Cardiac muscle cell (in vitro differentiated cells and primary cell): ENCODE data around the gene TPRA1. TPM values are rescaled to one million over a fixed set of nuclear protein-coding genes. Genes with fewer than 3 reads are reported as not detected.

Experiments
- DNase-seq, 2 donors: peaks; one replicate each; pipeline versions ENCODE4 v3.0.0 to v3.0.0-alpha.2; 2010 to 2017; ENCODE audit warnings: low read depth in 1 of 2, low spot score in 1 of 2
- H3K27ac ChIP-seq: fragments of 200-600 bp; sonication (generic); 2 replicates; pipeline ENCODE4 v1.5.1; 2016
- H3K27me3 ChIP-seq: fragments of 200-600 bp; sonication (generic); 2 replicates; pipeline ENCODE4 v1.6.0; 2016; ENCODE audit warnings: control low read depth
- H3K36me3 ChIP-seq: fragments of 200-600 bp; sonication (generic); 2 replicates; pipeline ENCODE4 v1.5.1; 2016; ENCODE audit warnings: control low read depth
- H3K4me1 ChIP-seq: fragments of 200-600 bp; sonication (generic); 2 replicates; pipeline ENCODE4 v1.8.1; 2017; ENCODE audit warnings: low read depth, mild to moderate bottlenecking, mixed run types
- H3K4me3 ChIP-seq: fragments of 200-600 bp; sonication (generic); 2 replicates; pipeline ENCODE4 v1.5.1; 2016; ENCODE audit warnings: mild to moderate bottlenecking
- H3K9me3 ChIP-seq: fragments of 200-600 bp; sonication (generic); 2 replicates; pipeline ENCODE4 v1.5.1; 2017; ENCODE audit warnings: low read depth, mild to moderate bottlenecking, control low read depth
- CTCF ChIP-seq: IDR thresholded peaks from 2 replicates; pipeline ENCODE4 v1.5.1; 2012; ENCODE audit warnings: low read depth, mild to moderate bottlenecking, low read length
- polyA plus RNA-seq: library from polyadenylated mRNA; unstranded; fragments of >200 nt; fragmentation: Nextera tagmentation; extraction: Ambion mirVana; gene quantifications from 2 replicates; pipeline ENCODE4 v1.2.1, GENCODE V29; 2016
- total RNA-seq: library from RNA; depleted of rRNA; stranded (reverse); fragments of >200 nt; gene quantifications from 2 replicates; pipeline ENCODE4 v1.2.3, GENCODE V29; 2016

The TPRA1 gene
- total and polyA plus RNA-seq, 2 experiments from 2014 or later, result 40.7 to 43.3 TPM

DNA sequence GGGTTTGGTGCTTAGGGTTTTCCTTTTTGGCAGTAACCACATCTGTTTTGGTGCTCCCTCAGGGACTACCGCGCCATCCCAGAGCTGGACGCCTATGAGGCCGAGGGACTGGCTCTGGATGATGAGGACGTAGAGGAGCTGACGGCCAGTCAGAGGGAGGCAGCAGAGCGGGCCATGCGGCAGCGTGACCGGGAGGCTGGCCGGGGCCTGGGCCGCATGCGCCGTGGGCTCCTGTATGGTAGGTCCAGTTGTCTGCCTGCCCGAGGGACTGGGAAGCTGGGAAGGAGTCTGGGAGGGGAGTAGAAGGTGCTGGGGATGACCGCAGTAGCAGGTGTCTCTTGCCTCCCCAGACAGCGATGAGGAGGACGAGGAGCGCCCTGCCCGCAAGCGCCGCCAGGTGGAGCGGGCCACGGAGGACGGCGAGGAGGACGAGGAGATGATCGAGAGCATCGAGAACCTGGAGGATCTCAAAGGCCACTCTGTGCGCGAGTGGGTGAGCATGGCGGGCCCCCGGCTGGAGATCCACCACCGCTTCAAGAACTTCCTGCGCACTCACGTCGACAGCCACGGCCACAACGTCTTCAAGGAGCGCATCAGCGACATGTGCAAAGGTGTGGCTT is 14.1 kb upstream of the TPRA1 start:
- Histone ChIP-seq H3K9me3 (no peaks in the 10 kb centered on the region), H3K4me3 (no peak overlapping the region), H3K27me3 (no peaks in the 10 kb centered on the region), H3K36me3 (peaks cover 16% of the 10 kb centered on the region), H3K4me1 (no peaks in the 10 kb centered on the region), H3K27ac (no peak overlapping the region)
- no peak for DNase-seq
- no peak for TF ChIP-seq CTCF

- Histone ChIP-seq H3K4me3 (no peak overlapping the region), H3K9me3 (no peaks in the 10 kb centered on the region), H3K27me3 (no peaks in the 10 kb centered on the region), H3K4me1 (no peaks in the 10 kb centered on the region), H3K36me3 (peaks cover 15% of the 10 kb centered on the region), H3K27ac (no peak overlapping the region)
- no peak for TF ChIP-seq CTCF
- DNase-seq, result no peak
Measured at GRCh38 chr3:127604035-127604434, 13.5 kb upstream of the TPRA1 start.

GRCh38 chr3:127600749-127601456 is 10.4 kb upstream of the TPRA1 start:
- no peak for DNase-seq
- no peak overlapping the region for H3K27ac ChIP-seq
- H3K9me3 ChIP-seq, result no peaks in the 10 kb centered on the region
- no peak overlapping the region for H3K4me3 ChIP-seq
- H3K27me3 ChIP-seq, result no peaks in the 10 kb centered on the region
- no peaks in the 10 kb centered on the region for H3K4me1 ChIP-seq
- H3K36me3 ChIP-seq, result no peaks in the 10 kb centered on the region
- no peak for TF ChIP-seq CTCF

DNA sequence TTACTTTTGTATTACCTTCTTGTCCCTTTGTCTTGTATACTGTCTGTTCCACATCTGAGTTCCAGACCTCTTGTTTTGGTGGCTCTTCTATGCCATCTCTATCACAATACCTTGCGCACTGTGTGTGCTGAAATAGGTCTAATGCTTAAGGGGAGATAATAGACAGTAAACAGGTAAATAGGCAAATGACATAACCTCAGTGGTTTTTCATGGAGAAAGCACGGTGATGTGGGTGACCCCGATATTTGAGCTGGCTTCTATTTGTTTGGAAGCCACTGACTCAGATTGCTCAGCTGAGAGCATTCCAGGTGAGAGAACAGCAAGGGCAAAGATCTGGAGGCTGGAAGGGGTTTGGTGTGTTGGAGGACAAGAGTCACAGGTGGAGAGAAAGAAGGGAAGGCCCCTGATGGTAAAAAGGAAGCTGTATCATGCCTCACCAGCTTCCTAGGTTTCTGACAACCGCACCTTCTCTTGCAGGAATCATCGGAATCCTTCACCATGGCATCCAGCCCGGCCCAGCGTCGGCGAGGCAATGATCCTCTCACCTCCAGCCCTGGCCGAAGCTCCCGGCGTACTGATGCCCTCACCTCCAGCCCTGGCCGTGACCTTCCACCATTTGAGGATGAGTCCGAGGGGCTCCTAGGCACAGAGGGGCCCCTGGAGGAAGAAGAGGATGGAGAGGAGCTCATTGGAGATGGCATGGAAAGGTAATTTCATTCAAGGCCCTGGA is 8.5 kb upstream of the TPRA1 start:
- no peaks in the 10 kb centered on the region for H3K27me3 ChIP-seq
- TF ChIP-seq CTCF, result no peak
- no peaks in the 10 kb centered on the region for H3K36me3 ChIP-seq
- no peak for DNase-seq
- H3K9me3 ChIP-seq, result no peaks in the 10 kb centered on the region
- peak overlapping the region; percentile 42 for H3K4me3 ChIP-seq
- H3K27ac ChIP-seq, result no peak overlapping the region
- H3K4me1 ChIP-seq, result peaks cover 12% of the 10 kb centered on the region

- Histone ChIP-seq H3K27ac (no peak overlapping the region), H3K4me1 (peaks cover 12% of the 10 kb centered on the region), H3K36me3 (no peaks in the 10 kb centered on the region), H3K9me3 (no peaks in the 10 kb centered on the region), H3K4me3 (no peak overlapping the region), H3K27me3 (no peaks in the 10 kb centered on the region)
- no peak for DNase-seq
- TF ChIP-seq CTCF, result no peak
Measured at GRCh38 chr3:127597020-127597771, 6.7 kb upstream of the TPRA1 start.
